Forelimb muscle (tissue), 1 donor: ENCODE data around the gene SWI5. TPM values are rescaled to one million over a fixed set of nuclear protein-coding genes. Genes with fewer than 3 reads are reported as not detected.

Experiments used
- DNase-seq: peaks from one replicate; pipeline ENCODE4 v3.0.0-alpha.2; 2013; ENCODE audit warnings: low read depth
- polyA plus RNA-seq: library from polyadenylated mRNA; unstranded; fragments of 120-200 nt; gene quantifications from one replicate; pipeline ENCODE4 v1.2.1, GENCODE V29; 2013; ENCODE audit not compliant: insufficient read length

Gene SWI5
- polyA plus RNA-seq, 1 donor = 20.3 TPM

GRCh38 chr9:128251732-128252100 lies 24.4 kb upstream of the SWI5 start:
- no peak for DNase-seq

- no peak for DNase-seq
Observed at GRCh38 chr9:128252317-128253139, 23.5 kb upstream of the SWI5 start.

- DNase-seq = no peak
Observed at GRCh38 chr9:128253140-128253990, 22.7 kb upstream of the SWI5 start.

- DNase-seq = no peak
Observed at GRCh38 chr9:128253991-128254346, 22.1 kb upstream of the SWI5 start.

GRCh38 chr9:128254362-128254761 lies 21.7 kb upstream of the SWI5 start:
- no peak for DNase-seq

- DNase-seq = no peak
Observed at GRCh38 chr9:128254855-128255759, 21.0 kb upstream of the SWI5 start.

- DNase-seq = no peak
Observed at GRCh38 chr9:128257086-128257825, 18.8 kb upstream of the SWI5 start.

- no peak for DNase-seq
Observed at GRCh38 chr9:128257907-128258306, 18.2 kb upstream of the SWI5 start.

GRCh38 chr9:128258326-128258725 lies 17.8 kb upstream of the SWI5 start:
- DNase-seq = no peak

- DNase-seq = no peak
Observed at GRCh38 chr9:128259156-128259555, 16.9 kb upstream of the SWI5 start.

GRCh38 chr9:128260340-128260739 lies 15.7 kb upstream of the SWI5 start:
- no peak for DNase-seq

GRCh38 chr9:128262687-128263086 lies 13.4 kb upstream of the SWI5 start:
- no peak for DNase-seq

- DNase-seq = no peak
Observed at GRCh38 chr9:128265348-128265847, 10.7 kb upstream of the SWI5 start.

GRCh38 chr9:128266868-128267590 lies 9.0 kb upstream of the SWI5 start:
- no peak for DNase-seq

GRCh38 chr9:128271112-128271511 lies 5.0 kb upstream of the SWI5 start:
- no peak for DNase-seq

GRCh38 chr9:128271512-128271911 lies 4.6 kb upstream of the SWI5 start:
- DNase-seq = no peak

- no peak for DNase-seq
Observed at GRCh38 chr9:128274245-128274644, 1.8 kb upstream of the SWI5 start.

GRCh38 chr9:128275198-128276007 lies 673 bp upstream of the SWI5 start, which contains the start of gene GOLGA2:
Gene GOLGA2 (minus strand): TSS chr9:128276007. CDS start chr9:128275976, 31 bp downstream.
- no peak for DNase-seq

- DNase-seq = peak; percentile 17
Observed at GRCh38 chr9:128276574-128277270, 646 bp downstream of the SWI5 start.
